Liver (tissue), 9 donors: ENCODE measurements around the gene EN2. TPM values are rescaled to one million over a fixed set of nuclear protein-coding genes. Genes with fewer than 3 reads are reported as not detected.

Experiments used
- DNase-seq: peaks from one replicate; pipeline ENCODE4 v3.0.0-alpha.2; 2017; ENCODE audit warnings: low spot score
- H3K27ac ChIP-seq, 2 donors: one replicate each; pipeline ENCODE4 v1.7.0; 2013; ENCODE audit warnings: inconsistent platforms in 2 of 2, low read length in 2 of 2, control low read depth in 1 of 2, low read depth in 1 of 2, mild to moderate bottlenecking in 1 of 2
- H3K27me3 ChIP-seq, 4 donors: one replicate each; pipeline versions ENCODE4 v1.6.1 to v1.7.0; 2013; ENCODE audit warnings: low read length in 3 of 4, inconsistent platforms in 1 of 4, mild to moderate bottlenecking in 1 of 4, moderate library complexity in 1 of 4; ENCODE audit not compliant: control insufficient read depth in 4 of 4, insufficient read depth in 4 of 4
- H3K36me3 ChIP-seq, 4 donors: one replicate each; pipeline versions ENCODE4 v1.6.1 to v1.7.0; 2013; ENCODE audit warnings: low read length in 3 of 4, mild to moderate bottlenecking in 3 of 4, low read depth in 1 of 4, moderate library complexity in 1 of 4; ENCODE audit not compliant: control insufficient read depth in 4 of 4, insufficient read depth in 3 of 4
- H3K4me1 ChIP-seq, 4 donors: one replicate each; pipeline versions ENCODE4 v1.6.1 to v1.7.0; 2013; ENCODE audit warnings: low read length in 3 of 4, mild to moderate bottlenecking in 3 of 4, moderate library complexity in 1 of 4; ENCODE audit not compliant: control insufficient read depth in 4 of 4, insufficient read depth in 4 of 4
- H3K4me3 ChIP-seq, 3 donors: one replicate each; pipeline versions ENCODE4 v1.6.1 to v1.7.0; 2013; ENCODE audit warnings: low read length in 3 of 3, control low read depth in 1 of 3, low read depth in 1 of 3, mild to moderate bottlenecking in 1 of 3
- H3K9ac ChIP-seq, 2 donors: one replicate each; pipeline ENCODE4 v1.7.0; 2013; ENCODE audit warnings: low read length in 2 of 2, mild to moderate bottlenecking in 2 of 2, moderate library complexity in 2 of 2, control low read depth in 1 of 2, low read depth in 1 of 2
- H3K9me3 ChIP-seq, 4 donors: one replicate each; pipeline versions ENCODE4 v1.6.1 to v1.7.0; 2013; ENCODE audit warnings: low read length in 3 of 4; ENCODE audit not compliant: control insufficient read depth in 4 of 4
- ATF3 ChIP-seq: IDR thresholded peaks from 2 replicates; pipeline ENCODE4 v1.6.1; 2016; ENCODE audit warnings: antibody characterized with exemption
- CTCF ChIP-seq: fragments of 150-350 bp; IDR thresholded peaks from 2 replicates; pipeline ENCODE4 v1.5.1; 2017; ENCODE audit warnings: improper control_type of control experiment, low read depth, low read length; ENCODE audit not compliant: missing input control
- FOXA1 ChIP-seq: IDR thresholded peaks from 2 replicates; pipeline ENCODE4 v1.6.1; 2016; ENCODE audit warnings: antibody characterized with exemption
- GABPA ChIP-seq, 2 donors: IDR thresholded peaks in 1 of 2; conservative IDR thresholded peaks in 1 of 2; 2 replicates each; pipeline ENCODE4 v1.6.1; 2016; ENCODE audit warnings: antibody characterized with exemption in 2 of 2, mild to moderate bottlenecking in 1 of 2, moderate library complexity in 1 of 2
- HNF4G ChIP-seq: IDR thresholded peaks from 2 replicates; pipeline ENCODE4 v1.6.1; 2016; ENCODE audit warnings: antibody characterized with exemption
- JUND ChIP-seq, 2 donors: IDR thresholded peaks; 2 replicates each; pipeline ENCODE4 v1.6.1; 2016; ENCODE audit warnings: antibody characterized with exemption in 2 of 2
- MAX ChIP-seq: IDR thresholded peaks from 2 replicates; pipeline ENCODE4 v1.6.1; 2016; ENCODE audit warnings: antibody characterized with exemption
- NR2F2 ChIP-seq: IDR thresholded peaks from 2 replicates; pipeline ENCODE4 v1.6.1; 2016; ENCODE audit warnings: antibody characterized with exemption
- RAD21 ChIP-seq, 2 donors: IDR thresholded peaks; 2 replicates each; pipeline ENCODE4 v1.6.1; 2016; ENCODE audit warnings: antibody characterized with exemption in 2 of 2, mild to moderate bottlenecking in 2 of 2
- REST ChIP-seq: IDR thresholded peaks from 2 replicates; pipeline ENCODE4 v1.6.1; 2016; ENCODE audit warnings: antibody characterized with exemption, mild to moderate bottlenecking
- SP1 ChIP-seq: IDR thresholded peaks from 2 replicates; pipeline ENCODE4 v1.6.1; 2018; ENCODE audit warnings: antibody characterized with exemption, mild to moderate bottlenecking
- YY1 ChIP-seq: IDR thresholded peaks from 2 replicates; pipeline ENCODE4 v1.6.1; 2016; ENCODE audit warnings: antibody characterized with exemption, mild to moderate bottlenecking
- ZBTB33 ChIP-seq: IDR thresholded peaks from 2 replicates; pipeline ENCODE4 v1.6.1; 2016; ENCODE audit warnings: antibody characterized with exemption
- WGBS: extraction: QIAGEN DNeasy Blood & Tissue Kit; methylation state at CpG from one replicate; pipeline ENCODE4 v1.1.7; 2013; 5-methylcytosine and 5-hydroxymethylcytosine counted together
- polyA plus RNA-seq, 2 donors: library from polyadenylated mRNA; stranded (reverse) in 1 of 2; unstranded in 1 of 2; fragments of 200-250 nt in 1 of 2; fragments of >200 nt in 1 of 2; fragmentation: Nextera tagmentation in 1 of 2; extraction: Ambion mirVana in 1 of 2; gene quantifications; one replicate each; pipeline versions ENCODE4 v1.2.1 to v1.2.3, GENCODE V29; 2013 to 2015
- total RNA-seq, 2 donors: library from RNA; depleted of rRNA; stranded (reverse); fragments of >200 nt; gene quantifications; one replicate each; pipeline ENCODE4 v1.2.3, GENCODE V29; 2014
- donor health status: healthy.
- donor health status: healthy.
- donor health status: healthy.
- donor health status: healthy.
- donor health status: healthy.

Gene EN2
- total and polyA plus RNA-seq, 4 donors: under 0.01 TPM; not detected in 3

GRCh38 chr7:155451840-155452239, 6.1 kb upstream of the EN2 start:
- Histone ChIP-seq H3K36me3 (no peaks in the 10 kb centered on the region), H3K9me3 (no peaks in the 10 kb centered on the region), H3K27ac (no peak overlapping the region), H3K9ac (no peak overlapping the region), H3K4me1 (peaks cover 3 to 21% (median 6%) of the 10 kb centered on the region in 4 donors), H3K27me3 (peaks cover 22 to 44% (median 26%) of the 10 kb centered on the region in 4 donors), H3K4me3 (no peak overlapping the region)
- 10% methylated on average over 9 of the region's 9 CpGs for WGBS
- DNase-seq: no peak
- TF ChIP-seq HNF4G (no peak), RAD21 (IDR thresholded peaks at IDR 0.05) (no peak), ATF3 (no peak), SP1 (no peak), FOXA1 (no peak), NR2F2 (no peak), CTCF (no peak), GABPA (IDR thresholded peaks at IDR 0.05 in 1 of 2, conservative IDR thresholded peaks at IDR 0.05 in 1 of 2) (no peak), MAX (no peak), YY1 (no peak), JUND (IDR thresholded peaks at IDR 0.05) (no peak)

- no peak overlapping the region for H3K27ac ChIP-seq
- TF ChIP-seq MAX (no peak), ZBTB33 (no peak), NR2F2 (no peak), REST (no peak)
- H3K4me3 ChIP-seq: no peak overlapping the region
- H3K36me3 ChIP-seq: no peaks in the 10 kb centered on the region
- DNase-seq: no peak
- H3K9ac ChIP-seq: no peak overlapping the region
- H3K27me3 ChIP-seq: peaks cover 22 to 47% (median 26%) of the 10 kb centered on the region in 4 donors
- H3K4me1 ChIP-seq: peaks cover 3 to 25% (median 9%) of the 10 kb centered on the region in 4 donors
- 23% methylated on average over 5 of the region's 5 CpGs for WGBS
- H3K9me3 ChIP-seq: no peaks in the 10 kb centered on the region
Observed at GRCh38 chr7:155452505-155453295, 5.2 kb upstream of the EN2 start.
